IMR-90 (cell line): ENCODE data around the gene ACER1. TPM values are rescaled to one million over a fixed set of nuclear protein-coding genes. Genes with fewer than 3 reads are reported as not detected.
"Not testable (repeated sequence)": the region's sequence is repeated elsewhere in the genome, so short reads cannot be mapped to it uniquely, and the experiment has no call there.

ENCODE experiments used
- ATAC-seq: fragments of 200-7000 bp; cut with Tn5 transposase; 2 replicates; pipeline ENCODE4 v1.9.1; 2020; ENCODE audit warnings: low read depth, mild to moderate bottlenecking, moderate library complexity
- BruUV-seq: library from RNA; stranded (reverse); fragments of 400-500 nt; replicated peaks from 2 replicates; lab custom pipeline; 2021; lab: Mats Ljungman, UMichigan
- CTCF ChIA-PET: fragments of 300-600 bp; formaldehyde crosslinking; extraction: SDS; loops from one replicate; lab custom pipeline; 2021; ENCODE audit warnings: antibody characterized with exemption; lab: Yijun Ruan, JAX
- POLR2A ChIA-PET: fragments of 300-600 bp; sonication (Branson Sonifier 250); formaldehyde crosslinking; loops from one replicate; lab custom pipeline; 2022; ENCODE audit warnings: antibody characterized with exemption; ENCODE audit not compliant: unreplicated experiment; lab: Charles Lee
- DNase-seq: peaks from one replicate; pipeline ENCODE4 v3.0.0; 2013
- H2AFZ ChIP-seq: replicated peaks from 2 replicates; pipeline ENCODE3; 2013; ENCODE audit warnings: low read length, mild to moderate bottlenecking; ENCODE audit not compliant: poor library complexity
- H2AK5ac ChIP-seq: 2 replicates; pipeline ENCODE4 v1.6.1; 2013; ENCODE audit warnings: low read depth, low read length, inconsistent platforms
- H2AK9ac ChIP-seq: replicated peaks from 2 replicates; pipeline ENCODE3; 2013; ENCODE audit warnings: mild to moderate bottlenecking, low read depth, low read length, moderate library complexity; ENCODE audit not compliant: poor library complexity
- H2BK120ac ChIP-seq: 2 replicates; pipeline ENCODE4 v1.6.1; 2013; ENCODE audit warnings: low read depth, low read length, inconsistent platforms
- H2BK15ac ChIP-seq: 3 replicates; pipeline ENCODE4 v1.6.1; 2013; ENCODE audit warnings: low read depth, low read length, inconsistent platforms
- H2BK20ac ChIP-seq: 2 replicates; pipeline ENCODE4 v1.6.1; 2013; ENCODE audit warnings: low read depth, mild to moderate bottlenecking, inconsistent platforms, low read length, moderate library complexity
- H2BK5ac ChIP-seq: 2 replicates; pipeline ENCODE4 v1.6.1; 2013; ENCODE audit warnings: mild to moderate bottlenecking, low read depth, low read length, inconsistent platforms; ENCODE audit not compliant: poor library complexity, severe bottlenecking
- H3K14ac ChIP-seq: replicated peaks from 2 replicates; pipeline ENCODE4 v1.6.1; 2013; ENCODE audit warnings: low read depth, low read length, inconsistent platforms
- H3K18ac ChIP-seq: 2 replicates; pipeline ENCODE4 v1.6.1; 2013; ENCODE audit warnings: low read depth, low read length, control low read depth
- H3K23ac ChIP-seq: 2 replicates; pipeline ENCODE4 v1.6.1; 2013; ENCODE audit warnings: low read depth, low read length, inconsistent platforms
- H3K27ac ChIP-seq: 2 replicates; pipeline ENCODE4 v1.5.1; 2013; ENCODE audit warnings: mild to moderate bottlenecking, control low read depth, low read length; ENCODE audit not compliant: insufficient read depth
- H3K27me3 ChIP-seq: 2 replicates; pipeline ENCODE4 v1.6.1; 2013; ENCODE audit warnings: low read length; ENCODE audit not compliant: control insufficient read depth, insufficient read depth
- H3K36me3 ChIP-seq: 2 replicates; pipeline ENCODE4 v1.6.1; 2013; ENCODE audit warnings: low read length, mixed read lengths; ENCODE audit not compliant: control insufficient read depth, insufficient read depth
- H3K4ac ChIP-seq: 2 replicates; pipeline ENCODE4 v1.6.1; 2013; ENCODE audit warnings: low read depth, low read length, inconsistent platforms
- H3K4me1 ChIP-seq: 2 replicates; pipeline ENCODE4 v1.6.1; 2013; ENCODE audit warnings: low read length, mixed read lengths; ENCODE audit not compliant: control insufficient read depth, insufficient read depth
- H3K4me2 ChIP-seq: 2 replicates; pipeline ENCODE4 v1.6.1; 2013; ENCODE audit warnings: low read depth, mild to moderate bottlenecking, control low read depth, low read length, moderate library complexity
- H3K4me3 ChIP-seq: 2 replicates; pipeline ENCODE4 v1.5.1; 2013; ENCODE audit warnings: low read depth, mild to moderate bottlenecking, control low read depth, low read length, moderate library complexity; ENCODE audit not compliant: insufficient read depth
- H3K56ac ChIP-seq: 2 replicates; pipeline ENCODE4 v1.6.1; 2013; ENCODE audit warnings: low read length, inconsistent platforms; ENCODE audit not compliant: insufficient read depth; ENCODE audit errors: extremely low read depth
- H3K79me1 ChIP-seq, 2 experiments: 2 replicates each; pipeline ENCODE4 v1.6.1; 2013; ENCODE audit warnings: low read length in 2 of 2, inconsistent platforms in 1 of 2, low read depth in 1 of 2
- H3K9ac ChIP-seq: 2 replicates; pipeline ENCODE4 v1.6.1; 2013; ENCODE audit warnings: low read depth, low read length, control low read depth
- H3K9me1 ChIP-seq: 2 replicates; pipeline ENCODE4 v1.6.1; 2013; ENCODE audit warnings: low read length, inconsistent platforms; ENCODE audit not compliant: insufficient read depth
- H3K9me3 ChIP-seq: 2 replicates; pipeline ENCODE4 v1.6.1; 2013; ENCODE audit warnings: low read length; ENCODE audit not compliant: control insufficient read depth, insufficient read depth
- H4K20me1 ChIP-seq: 2 replicates; pipeline ENCODE4 v1.6.1; 2013; ENCODE audit warnings: low read length, inconsistent platforms; ENCODE audit not compliant: insufficient read depth
- H4K5ac ChIP-seq: 2 replicates; pipeline ENCODE4 v1.6.1; 2013; ENCODE audit warnings: mild to moderate bottlenecking, low read depth, low read length, control low read depth
- H4K8ac ChIP-seq, 2 experiments: 2 replicates each; pipeline ENCODE4 v1.6.1; 2013; ENCODE audit warnings: low read depth in 2 of 2, low read length in 2 of 2, control low read depth in 1 of 2, inconsistent platforms in 1 of 2
- H4K91ac ChIP-seq: 2 replicates; pipeline ENCODE4 v1.6.1; 2013; ENCODE audit warnings: low read depth, low read length, inconsistent platforms; ENCODE audit not compliant: insufficient read depth
- BHLHE40 ChIP-seq: fragments of 150-350 bp; IDR thresholded peaks from 2 replicates; pipeline ENCODE4 v1.6.1; 2016; ENCODE audit warnings: mild to moderate bottlenecking, low read depth, low read length
- CEBPB ChIP-seq: IDR thresholded peaks from 2 replicates; pipeline ENCODE4 v1.6.1; 2012; ENCODE audit warnings: low read depth, low read length, improper control_type of control experiment
- CHD1 ChIP-seq: IDR thresholded peaks from 2 replicates; pipeline ENCODE4 v1.6.1; 2012; ENCODE audit warnings: low read depth, low read length, improper control_type of control experiment
- FOS ChIP-seq: fragments of 150-350 bp; IDR thresholded peaks from 2 replicates; pipeline ENCODE4 v1.6.1; 2016; ENCODE audit warnings: low read depth, low read length
- POLR2A ChIP-seq: IDR thresholded peaks from 2 replicates; pipeline ENCODE4 v1.6.1; 2012; ENCODE audit warnings: mild to moderate bottlenecking, low read depth, low read length
- RAD21 ChIP-seq: IDR thresholded peaks from 2 replicates; pipeline ENCODE4 v1.6.1; 2012; ENCODE audit warnings: low read length, improper control_type of control experiment
- RCOR1 ChIP-seq: IDR thresholded peaks from 2 replicates; pipeline ENCODE4 v1.6.1; 2012; ENCODE audit warnings: mild to moderate bottlenecking, low read length, improper control_type of control experiment; ENCODE audit not compliant: insufficient replicate concordance
- WGBS, 2 experiments: methylation state at CpG; one replicate each; pipeline versions ENCODE4 v1.1.5 to v1.1.7; 2013; ENCODE audit warnings: missing lambda C conversion rate in 2 of 2; ENCODE audit not compliant: insufficient read length in 1 of 2; ENCODE audit errors: extremely low coverage in 2 of 2; 5-methylcytosine and 5-hydroxymethylcytosine counted together
- dilution Hi-C: fragments of 300-500 bp; cut with HindIII; formaldehyde crosslinking; loops from one replicate; pipeline ENCODE4 v1.14.3; 2018; ENCODE audit warnings: low sequenced_read_pairs; ENCODE audit not compliant: unreplicated experiment
- in situ Hi-C: fragments of 300-500 bp; cut with MboI; formaldehyde crosslinking; loops from 3 replicates; pipeline ENCODE4 v1.14.3; 2019; ENCODE audit warnings: low sequenced_read_pairs, inconsistent platforms, mixed read lengths
- intact Hi-C: fragments of 100-400 bp; cut with micrococcal nuclease; formaldehyde crosslinking; loops from 2 replicates; pipeline ENCODE4 v1.10.0; 2022
- polyA plus RNA-seq, 3 experiments: library from polyadenylated mRNA; depleted of rRNA; stranded (reverse); fragments of >200 nt; gene quantifications; 2 replicates each; pipeline ENCODE4 v1.2.3, GENCODE V29; 2012; ENCODE audit warnings: low replicate concordance in 1 of 3
- total RNA-seq: library from RNA; depleted of rRNA; stranded (reverse); fragments of >200 nt; gene quantifications from 2 replicates; pipeline ENCODE4 v1.2.3, GENCODE V29; 2012

The ACER1 gene
- total and polyA plus RNA-seq, 2 of the 4 experiments (the other 2 are of a cell fraction), result not detected

GRCh38 chr19:6286676-6287075 lies 46.7 kb downstream of the ACER1 start:
- 47% methylated on average over 3 of the region's 4 CpGs; no CpG with 5 or more reads in 1 of the 2 experiments for WGBS, 2 experiments

GRCh38 chr19:6282393-6282792 lies 51.0 kb downstream of the ACER1 start:
- H2AK5ac ChIP-seq, ATAC-seq, BruUV-seq, H3K14ac ChIP-seq, H3K23ac ChIP-seq, H3K4me1 ChIP-seq, POLR2A ChIA-PET, DNase-seq, H3K4me2 ChIP-seq, H2BK15ac ChIP-seq, H2BK20ac ChIP-seq, H2AFZ ChIP-seq, H3K9ac ChIP-seq, H4K5ac ChIP-seq, H3K27ac ChIP-seq, H4K8ac ChIP-seq, H3K4ac ChIP-seq, H2BK5ac ChIP-seq, H3K27me3 ChIP-seq, H3K56ac ChIP-seq, H2AK9ac ChIP-seq, in situ Hi-C loops, H3K36me3 ChIP-seq, H3K18ac ChIP-seq, H3K4me3 ChIP-seq, H4K91ac ChIP-seq, CTCF ChIA-PET, H2BK120ac ChIP-seq, dilution Hi-C loops: not testable (repeated sequence)
- no CpG with 5 or more reads among the region's 6 CpGs for WGBS, 2 experiments
- Histone ChIP-seq H3K9me1 (peaks cover 11% of the 10 kb centered on the region), H3K79me1 (peaks cover 2 to 19% of the 10 kb centered on the region in 2 experiments; a peak in 3 of 4 replicates), H4K20me1 (peaks cover 15% of the 10 kb centered on the region), H3K9me3 (peaks cover 17% of the 10 kb centered on the region)
- intact Hi-C loops, result loop anchor here (5.0 kb wide), 1 partner anchor 65 kb away; no protein-coding TSS in a partner anchor

More at GRCh38 chr19:6286676-6287075, 46.7 kb downstream of the ACER1 start:
- Histone ChIP-seq H4K20me1 (no peaks in the 10 kb centered on the region), H3K27me3 (no peaks in the 10 kb centered on the region), H2AFZ (no peak overlapping the region), H2BK15ac (no peak overlapping the region), H3K4me3 (no peak overlapping the region), H3K56ac (no peak overlapping the region), H3K36me3 (no peaks in the 10 kb centered on the region), H4K5ac (no peak overlapping the region), H3K79me1 (no peaks in the 10 kb centered on the region), H3K14ac (no peak overlapping the region), H3K9me3 (peaks cover 37% of the 10 kb centered on the region), H2BK20ac (no peak overlapping the region), H3K23ac (no peak overlapping the region), H2BK5ac (no peak overlapping the region), H3K4ac (no peak overlapping the region), H3K4me1 (no peaks in the 10 kb centered on the region), H3K18ac (no peak overlapping the region), H3K9ac (no peak overlapping the region), H3K27ac (no peak overlapping the region), H4K91ac (no peak overlapping the region), H3K9me1 (no peaks in the 10 kb centered on the region), H2BK120ac (no peak overlapping the region), H2AK9ac (no peak overlapping the region), H4K8ac (no peak overlapping the region), H3K4me2 (no peak overlapping the region), H2AK5ac (no peak overlapping the region)
- in situ Hi-C loops (no loop called here), intact Hi-C loops (no loop called here), dilution Hi-C loops (no loop called here)
- no peak for TF ChIP-seq CHD1
- no peak for TF ChIP-seq RAD21
- TF ChIP-seq CEBPB, result no peak
- TF ChIP-seq FOS, result no peak
- TF ChIP-seq RCOR1, result no peak
- TF ChIP-seq POLR2A, result no peak
- TF ChIP-seq BHLHE40, result no peak
- ChIA-PET POLR2A (no interaction called here), CTCF (no interaction called here)
- no TSS peak for BruUV-seq
- no peak for DNase-seq
- no peak for ATAC-seq
